GM19193 (cell line): ENCODE data around the gene TSPAN5.

Source experiments
- POLR2A ChIP-seq: IDR thresholded peaks from 4 replicates; pipeline ENCODE4 v1.6.1; 2011; ENCODE audit not compliant: insufficient read depth, insufficient read length; ENCODE audit errors: extremely low read depth

The TSPAN5 gene

DNA sequence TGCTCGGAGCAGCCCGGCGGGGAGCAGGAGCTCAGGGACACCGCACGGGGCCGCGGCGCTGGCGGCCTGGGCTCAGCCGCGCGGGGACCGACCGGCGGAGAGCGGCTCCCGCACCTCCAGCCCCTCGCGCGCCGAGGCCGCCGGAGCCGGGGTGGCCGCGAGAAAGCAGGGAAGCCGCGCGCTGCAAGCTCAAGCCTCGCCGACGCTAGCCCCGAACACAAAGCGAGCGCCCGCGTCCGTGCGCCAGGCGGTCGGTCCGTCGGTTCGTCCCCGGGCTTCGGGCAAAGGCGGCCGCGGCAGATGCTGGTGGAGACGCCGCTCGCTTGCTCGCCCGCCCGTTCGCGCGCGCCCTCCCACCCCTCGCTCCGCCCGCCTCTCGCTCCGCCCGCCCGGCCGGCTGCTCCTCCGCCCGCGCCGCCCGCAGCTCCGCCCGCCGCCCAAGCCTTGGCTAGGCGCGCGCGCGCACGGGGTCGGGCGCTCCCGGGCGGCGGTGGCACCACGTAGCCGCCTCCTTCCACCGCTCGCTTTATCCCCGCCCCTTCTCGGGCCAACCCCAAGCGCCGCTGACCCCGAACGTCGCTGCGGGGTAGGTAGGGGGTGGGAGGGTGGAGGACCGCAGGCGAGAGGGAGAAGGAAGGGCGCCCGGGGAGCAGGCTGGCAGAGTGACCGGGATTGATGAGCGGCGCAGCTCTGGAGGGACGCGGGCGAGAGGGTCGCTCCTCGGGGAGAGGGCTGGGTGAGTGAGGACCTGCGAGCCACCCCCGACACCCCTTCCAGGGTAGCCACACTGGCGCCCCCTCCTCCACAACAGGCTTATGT is at the start of gene TSPAN5:
TSS of gene TSPAN5 (minus strand) at position 325 of the 819 bp plus-strand sequence.
- no peak for TF ChIP-seq POLR2A

DNA sequence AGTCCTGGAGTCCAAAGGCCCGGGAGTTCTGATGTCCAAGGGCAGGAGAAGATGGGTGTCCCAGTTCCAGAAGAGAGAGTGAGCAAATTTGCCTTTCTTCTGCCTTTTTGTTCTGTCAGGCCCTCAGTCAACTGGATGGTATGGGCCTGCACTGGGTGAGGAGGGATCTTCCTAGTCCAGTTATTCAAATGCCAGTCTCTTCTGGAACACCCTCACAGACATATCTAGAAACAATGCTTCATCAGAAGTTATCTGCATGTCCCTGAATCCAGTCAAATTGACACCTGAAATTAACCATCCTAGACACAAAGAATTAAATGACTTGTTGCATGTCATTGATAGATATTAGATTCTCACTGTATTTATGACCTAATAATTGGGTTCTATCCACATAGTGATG is 48.5 kb upstream of the TSPAN5 start:
- TF ChIP-seq POLR2A: no peak

DNA sequence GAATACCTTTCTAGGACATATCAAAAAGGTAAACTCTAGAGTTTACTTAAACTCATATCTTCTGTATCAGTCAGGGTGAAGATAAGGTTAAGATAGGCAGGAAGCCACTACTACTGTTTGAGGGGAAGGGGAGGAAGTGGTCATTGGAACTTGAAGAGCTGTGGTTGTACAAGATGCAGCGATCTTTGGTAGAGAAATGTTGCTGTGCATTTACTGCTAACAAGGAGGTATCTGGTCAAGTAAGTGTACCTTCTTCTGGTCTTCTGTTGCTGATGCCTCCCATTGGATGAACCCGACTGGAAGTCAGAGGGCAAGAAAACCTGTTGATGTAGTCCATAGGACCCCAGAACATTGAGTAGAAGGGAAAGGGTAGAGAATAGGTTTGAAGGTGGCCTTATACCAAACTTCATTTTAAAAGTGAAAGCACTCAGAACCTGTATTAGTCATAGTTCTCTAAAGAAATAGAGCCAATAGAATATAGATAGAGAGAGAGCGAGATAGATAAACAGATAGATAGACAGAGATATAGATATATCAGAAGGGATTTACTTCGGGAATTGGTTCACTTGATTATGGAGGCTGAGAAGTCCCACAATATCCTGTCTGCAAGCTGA is 47.9 kb upstream of the TSPAN5 start:
- no peak for TF ChIP-seq POLR2A

DNA sequence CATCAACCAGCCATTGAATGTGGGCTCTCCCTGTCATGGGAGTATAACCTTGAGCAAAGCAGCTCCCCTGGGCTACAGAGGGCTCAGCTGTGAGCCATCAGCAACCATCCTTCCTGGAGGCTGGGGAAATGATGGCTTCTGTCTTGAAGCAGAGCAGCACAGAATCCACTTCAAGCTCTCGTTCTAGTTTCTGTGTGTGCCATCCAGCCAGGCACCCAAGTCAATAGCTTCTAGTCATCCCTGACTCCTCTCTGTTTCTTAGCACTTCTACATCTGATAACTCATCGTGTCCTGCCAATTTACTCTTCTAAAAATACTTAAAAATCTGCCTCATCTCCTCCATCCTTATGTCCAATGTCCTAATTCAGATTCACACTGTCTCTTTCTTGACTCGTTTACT is 42.2 kb upstream of the TSPAN5 start:
- no peak for TF ChIP-seq POLR2A

DNA sequence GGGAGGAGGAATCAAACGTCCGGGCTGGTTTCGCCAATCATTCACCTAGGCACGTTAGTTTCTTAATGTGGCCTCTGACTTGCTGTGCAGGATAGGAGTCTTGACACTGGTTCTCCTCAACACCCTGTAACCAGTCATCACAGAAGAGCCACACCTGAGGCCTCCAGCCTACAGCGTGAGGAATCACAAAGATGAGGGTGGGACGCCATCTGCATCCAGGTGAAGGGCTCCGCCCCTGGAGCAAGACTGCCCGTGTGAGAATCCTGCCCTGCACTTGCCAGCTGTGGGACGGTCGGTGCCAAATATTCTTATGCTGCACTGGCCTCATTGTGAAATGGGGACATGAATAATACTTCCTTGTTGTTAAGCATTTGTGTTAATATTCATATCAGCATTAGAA is 35.7 kb upstream of the TSPAN5 start:
- no peak for TF ChIP-seq POLR2A

DNA sequence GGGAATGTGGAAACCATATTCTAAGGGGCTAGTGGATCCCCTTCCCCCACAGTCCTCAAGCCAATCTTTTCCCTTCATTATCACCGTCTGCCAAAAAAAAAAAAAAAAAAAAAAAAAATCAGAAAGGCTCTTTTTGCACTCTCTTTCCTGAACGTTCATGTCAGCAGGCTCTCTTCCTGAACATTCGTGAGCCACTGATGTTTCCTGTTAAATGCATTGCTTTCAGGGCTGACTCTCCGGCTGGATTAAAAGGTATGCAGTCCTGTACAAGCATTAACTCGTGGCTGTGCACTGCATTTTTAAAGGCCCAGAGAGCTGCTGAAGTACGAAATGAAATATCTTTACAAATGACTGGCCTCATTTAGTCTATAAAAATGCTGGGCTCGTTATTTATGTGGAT is 34.0 kb upstream of the TSPAN5 start:
- no peak for TF ChIP-seq POLR2A

DNA sequence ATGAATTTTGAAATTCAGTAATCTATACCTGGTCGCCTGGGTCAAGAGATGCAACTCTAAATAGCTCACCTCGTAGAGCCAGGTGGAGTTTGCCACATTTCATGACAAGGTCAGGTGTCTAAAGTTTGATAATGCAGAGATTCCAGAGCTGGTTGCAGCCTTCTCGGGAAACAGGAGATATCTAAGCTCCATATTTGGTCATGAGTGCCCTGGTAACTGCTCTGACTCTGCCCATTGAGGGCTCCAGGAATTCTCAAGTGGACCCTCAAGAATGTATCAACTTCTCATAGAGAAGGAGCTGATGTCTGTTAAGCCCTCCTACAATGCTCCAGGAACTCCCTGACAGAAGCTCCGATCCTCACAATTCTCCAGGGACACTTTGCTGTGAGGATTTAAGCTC is 33.2 kb upstream of the TSPAN5 start:
- no peak for TF ChIP-seq POLR2A

DNA sequence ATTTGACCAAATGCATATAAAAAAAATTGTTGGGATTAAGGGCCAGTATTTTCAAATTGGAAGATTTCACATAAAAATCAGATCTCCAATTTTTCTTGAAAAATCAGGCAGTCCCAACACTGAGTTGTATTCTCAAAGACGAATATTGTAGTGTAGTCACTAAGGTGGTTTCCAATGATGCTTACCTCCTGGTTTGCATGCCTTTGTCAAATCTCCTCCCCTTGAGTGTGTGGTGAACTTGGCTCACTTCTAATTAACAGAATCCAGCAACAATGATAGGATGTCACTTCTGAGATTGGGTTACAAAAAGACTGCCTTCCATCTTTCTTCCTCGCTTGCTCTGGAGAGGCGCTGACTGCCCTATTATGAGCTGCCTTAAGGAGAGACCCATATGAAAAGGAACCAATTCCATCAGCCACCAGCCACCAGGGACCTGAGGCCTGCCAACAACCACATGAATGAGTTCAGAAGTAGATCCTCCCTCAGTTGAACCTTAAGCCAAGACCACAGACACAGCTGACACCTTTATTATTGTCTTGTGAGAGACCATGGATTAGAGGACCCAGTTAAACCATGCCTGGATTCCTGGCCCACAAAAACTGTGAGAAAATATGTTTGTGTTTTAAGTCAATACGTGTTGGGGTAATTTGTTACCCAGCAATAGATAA is 31.2 kb upstream of the TSPAN5 start:
- no peak for TF ChIP-seq POLR2A

DNA sequence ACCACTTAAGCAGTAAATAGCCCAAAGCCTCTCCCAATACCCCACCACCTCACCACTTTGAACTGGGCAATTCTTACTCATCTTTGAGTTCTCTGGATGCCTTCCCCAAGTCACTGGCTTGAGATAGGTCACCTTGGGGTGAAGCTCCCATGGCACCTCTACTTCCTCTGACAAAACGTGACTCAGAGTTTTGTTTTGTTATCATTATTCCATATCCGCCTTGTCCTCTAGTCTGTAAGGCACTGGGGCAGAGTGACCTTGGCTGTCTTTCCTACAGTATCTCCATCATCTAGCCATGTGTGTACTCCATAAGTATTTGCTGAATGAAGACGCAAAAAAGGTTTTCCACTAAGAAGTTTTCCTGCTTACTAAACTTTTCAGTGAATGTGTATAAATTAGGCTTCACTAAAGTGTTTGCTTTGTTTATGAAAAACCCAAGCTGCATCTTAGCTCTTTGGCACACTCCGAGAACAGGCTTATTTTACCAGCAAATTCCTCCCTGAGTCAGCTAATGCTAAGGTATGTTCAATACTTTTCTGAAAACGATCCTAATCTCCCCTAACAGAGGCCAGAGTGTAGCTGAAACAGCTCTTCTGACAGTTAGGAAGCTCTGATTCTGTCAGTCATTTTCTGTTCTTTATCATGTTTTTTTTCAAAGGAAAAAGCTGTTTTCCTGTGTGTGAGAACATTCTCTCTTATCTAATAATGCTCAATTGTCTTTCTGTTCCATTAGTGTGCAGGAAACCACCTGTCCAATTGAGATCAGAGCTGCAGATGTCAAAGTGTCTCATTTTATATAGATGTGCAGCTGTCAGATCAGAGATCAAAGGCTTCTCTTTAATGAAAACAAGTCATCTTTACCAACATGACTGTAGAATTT is 30.2 kb upstream of the TSPAN5 start:
- no peak for TF ChIP-seq POLR2A

DNA sequence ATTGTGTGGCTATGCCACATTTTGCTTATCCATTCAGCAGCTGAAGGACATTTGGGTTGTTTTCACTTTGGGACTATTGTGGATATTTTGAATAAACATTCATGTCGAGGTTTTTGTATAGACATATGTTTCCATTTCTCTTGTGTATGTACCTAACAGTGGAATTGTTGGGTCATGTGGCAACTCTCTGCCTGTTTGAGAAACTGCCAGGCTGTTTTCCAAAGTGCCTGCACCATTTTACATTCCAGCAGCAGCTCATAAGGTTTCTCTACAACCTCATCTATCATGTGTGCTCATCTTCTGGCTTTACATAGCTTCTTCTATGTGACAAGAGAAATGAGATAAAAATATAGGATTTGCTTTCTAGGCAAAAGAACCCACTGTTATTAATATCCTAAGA is 29.5 kb upstream of the TSPAN5 start:
- no peak for TF ChIP-seq POLR2A

DNA sequence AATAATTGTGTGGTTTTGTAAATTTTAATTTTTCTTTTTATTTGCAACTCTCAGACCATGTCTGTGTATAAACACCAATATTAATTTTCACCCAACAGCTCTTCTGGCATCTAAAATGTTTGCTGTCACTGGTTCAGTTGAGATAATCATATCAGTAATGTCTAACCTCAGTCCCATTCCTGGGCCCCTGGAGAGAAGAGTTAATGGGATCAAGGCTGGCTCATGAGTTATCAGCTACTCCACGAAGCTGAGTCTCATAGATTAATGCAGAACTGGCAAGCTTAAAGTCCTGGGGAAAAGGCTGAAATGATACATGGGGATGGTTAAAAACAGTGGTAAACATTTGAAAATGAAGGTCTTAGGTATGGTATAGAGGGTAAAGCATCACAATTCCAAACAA is 28.4 kb upstream of the TSPAN5 start:
- TF ChIP-seq POLR2A: no peak

DNA sequence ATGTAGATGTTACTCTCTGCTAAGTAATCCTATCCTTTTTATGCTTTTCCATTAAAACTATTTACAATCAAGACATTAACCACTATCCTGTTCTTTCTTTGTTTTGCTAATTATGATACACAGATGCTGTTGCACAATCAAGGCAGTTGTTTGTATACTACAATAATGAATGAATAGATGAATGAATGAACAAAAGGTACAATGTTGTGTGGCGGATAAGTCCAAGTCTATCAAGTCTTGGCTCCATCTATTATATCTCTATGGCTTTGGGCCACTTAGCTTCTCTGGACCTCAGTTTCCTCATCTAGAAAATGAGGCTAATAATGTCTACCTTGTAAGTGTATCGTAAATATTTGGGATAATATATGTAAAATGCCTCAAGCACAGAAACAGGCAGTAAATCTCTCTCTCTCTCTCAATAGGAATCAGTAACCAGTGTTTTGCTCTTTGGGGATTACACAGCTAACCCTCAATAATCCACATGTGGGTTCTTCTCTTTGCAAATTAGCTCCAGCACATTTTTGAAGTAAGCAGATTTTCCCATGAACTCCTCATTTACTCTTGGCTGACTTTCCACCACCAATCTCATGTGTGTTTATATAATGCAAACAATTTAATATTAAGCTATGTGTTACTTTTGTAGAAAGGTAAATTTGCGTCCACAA is 27.8 kb upstream of the TSPAN5 start:
- no peak for TF ChIP-seq POLR2A

DNA sequence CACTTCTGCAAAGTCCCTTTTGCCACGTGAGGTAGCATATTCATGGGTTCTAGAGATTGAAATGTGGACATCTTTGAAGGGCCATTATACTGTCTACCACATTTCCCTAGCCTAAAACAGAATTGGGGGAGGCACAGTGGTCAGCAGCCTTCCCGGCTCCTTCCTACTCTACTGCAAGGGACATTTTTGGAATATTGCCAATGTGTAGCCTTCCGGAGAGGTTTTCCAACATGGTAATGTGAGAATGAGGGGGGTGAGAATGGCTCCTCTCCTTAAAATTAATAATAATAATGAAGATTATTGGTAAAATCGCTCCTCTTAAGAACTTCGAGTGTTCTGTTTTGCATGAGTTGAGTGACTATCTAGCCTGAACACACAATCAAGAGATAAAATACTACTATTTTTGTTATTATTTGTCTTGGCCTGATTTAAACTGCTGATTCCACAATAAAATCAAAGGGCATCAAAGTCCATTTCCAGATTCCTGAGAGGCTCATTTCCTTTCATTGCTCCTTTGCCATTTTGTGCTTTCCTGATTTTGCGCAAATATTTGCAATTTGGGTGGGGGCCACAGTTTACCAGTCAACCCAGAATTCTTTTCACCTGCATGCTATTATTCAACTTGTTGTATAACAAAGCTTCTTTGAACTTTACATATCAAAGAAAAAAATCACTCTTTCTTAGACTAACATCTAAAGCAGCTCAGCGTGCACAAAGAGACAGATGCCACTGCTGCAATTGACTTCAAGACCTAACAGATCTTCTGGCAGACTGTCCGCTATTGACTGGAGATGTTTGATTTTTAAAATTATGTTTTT is 27.0 kb upstream of the TSPAN5 start:
- no peak for TF ChIP-seq POLR2A

DNA sequence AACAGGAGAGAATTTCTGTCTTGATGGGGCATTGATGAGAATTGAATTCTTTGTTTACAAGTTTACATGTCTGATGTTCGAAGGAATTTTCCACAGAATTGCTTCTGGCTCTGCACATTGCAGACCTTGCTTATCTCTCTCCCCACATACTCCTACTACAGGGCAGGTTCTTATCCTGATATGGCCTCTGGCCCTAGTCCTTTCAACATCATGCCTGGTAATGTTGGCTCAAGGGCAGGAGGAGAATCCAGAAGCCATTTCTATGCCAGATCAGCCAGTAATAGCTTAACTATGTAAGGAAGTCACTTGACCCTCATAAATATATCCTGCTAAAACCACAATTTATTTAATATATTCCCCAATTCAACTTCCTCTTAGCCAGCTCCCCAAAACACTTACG is 24.3 kb upstream of the TSPAN5 start:
- no peak for TF ChIP-seq POLR2A

DNA sequence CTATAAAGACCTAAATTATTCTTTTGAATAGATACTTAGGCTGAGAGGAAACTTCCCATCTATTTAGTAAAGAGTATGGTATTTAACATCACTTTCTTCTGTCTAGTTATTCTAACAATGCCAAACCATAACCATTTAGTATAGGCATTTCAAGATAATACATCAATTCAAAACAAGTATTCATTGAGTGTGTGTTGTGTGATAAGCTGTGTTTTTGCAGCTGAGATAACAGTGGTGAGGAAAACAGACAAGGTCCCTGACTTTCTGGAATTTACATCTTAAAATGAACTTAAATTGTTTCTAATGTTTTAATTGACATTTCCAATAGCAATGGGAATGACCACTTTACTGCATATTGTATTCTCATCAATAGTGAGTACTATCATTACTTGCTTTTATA is 22.4 kb upstream of the TSPAN5 start:
- TF ChIP-seq POLR2A: no peak
